PC-3 (cell line): Measurements from ENCODE around the gene GBF1.

Experiments used
- EZH2 ChIP-seq: fragments of 300-600 bp; sonication (generic); IDR thresholded peaks from one replicate; pipeline ENCODE4 v1.6.1; 2017; ENCODE audit warnings: antibody characterized with exemption, mild to moderate bottlenecking, low read length; ENCODE audit not compliant: unreplicated experiment
- TF ChIP-seq, protein P1 (sequence below): fragments of 300-600 bp; sonication (generic); conservative IDR thresholded peaks from 2 replicates; pipeline ENCODE4 v1.5.1; 2017; ENCODE audit warnings: antibody characterized with exemption, low read depth, mild to moderate bottlenecking, low read length

DNA sequence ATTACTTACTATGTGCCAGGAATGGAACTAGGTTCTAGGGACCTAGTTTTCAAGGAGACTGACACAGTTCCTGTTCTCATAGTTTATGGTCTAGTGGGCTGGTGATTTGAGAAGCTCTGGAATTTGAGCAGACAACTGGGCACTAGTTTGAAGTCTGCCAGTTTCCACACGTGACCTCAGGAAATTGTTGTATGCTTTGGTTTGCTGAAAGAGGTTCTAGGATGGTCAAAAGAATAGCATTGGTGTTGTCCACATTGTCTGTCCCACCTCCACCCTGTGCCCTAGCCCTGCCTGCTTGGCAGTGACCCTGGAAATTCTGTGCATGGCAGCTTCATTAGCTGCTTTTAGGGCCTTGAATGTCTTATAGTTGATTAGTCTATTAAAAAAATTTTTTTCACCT lies 28.7 kb downstream of the GBF1 start:
- no peak for TF ChIP-seq EZH2
- TF ChIP-seq, protein P1, sequence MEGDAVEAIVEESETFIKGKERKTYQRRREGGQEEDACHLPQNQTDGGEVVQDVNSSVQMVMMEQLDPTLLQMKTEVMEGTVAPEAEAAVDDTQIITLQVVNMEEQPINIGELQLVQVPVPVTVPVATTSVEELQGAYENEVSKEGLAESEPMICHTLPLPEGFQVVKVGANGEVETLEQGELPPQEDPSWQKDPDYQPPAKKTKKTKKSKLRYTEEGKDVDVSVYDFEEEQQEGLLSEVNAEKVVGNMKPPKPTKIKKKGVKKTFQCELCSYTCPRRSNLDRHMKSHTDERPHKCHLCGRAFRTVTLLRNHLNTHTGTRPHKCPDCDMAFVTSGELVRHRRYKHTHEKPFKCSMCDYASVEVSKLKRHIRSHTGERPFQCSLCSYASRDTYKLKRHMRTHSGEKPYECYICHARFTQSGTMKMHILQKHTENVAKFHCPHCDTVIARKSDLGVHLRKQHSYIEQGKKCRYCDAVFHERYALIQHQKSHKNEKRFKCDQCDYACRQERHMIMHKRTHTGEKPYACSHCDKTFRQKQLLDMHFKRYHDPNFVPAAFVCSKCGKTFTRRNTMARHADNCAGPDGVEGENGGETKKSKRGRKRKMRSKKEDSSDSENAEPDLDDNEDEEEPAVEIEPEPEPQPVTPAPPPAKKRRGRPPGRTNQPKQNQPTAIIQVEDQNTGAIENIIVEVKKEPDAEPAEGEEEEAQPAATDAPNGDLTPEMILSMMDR: no peak
